ENCODE measurements around the gene NTN5. TPM values are rescaled to one million over a fixed set of nuclear protein-coding genes. Genes with fewer than 3 reads are reported as not detected.

The NTN5 gene
- total and polyA plus RNA-seq, 8 donors, result 0.12 to 1.8 (median 0.25) TPM; not detected in 1

GRCh38 chr19:48714759-48715675 lies 42.2 kb upstream of the NTN5 start:
- peak in 3 of 6 donors; percentile 44 to 63 (median 57) for DNase-seq
- peak overlapping the region in 3 of 4 donors; percentile 18 to 63 (median 34) for H3K4me3 ChIP-seq
- no peak for TF ChIP-seq CTCF (IDR thresholded peaks at IDR 0.05)
- ATAC-seq, result no peak
- H3K27me3 ChIP-seq, result no peaks in the 10 kb centered on the region
- H3K4me1 ChIP-seq, result no peaks in the 10 kb centered on the region
- intact Hi-C loops (cut with DNase I), result no loop called here
- FAIRE-seq, result no peak
- H3K27ac ChIP-seq, result peak overlapping the region; percentile 43 to 77 (median 55)
- H3K36me3 ChIP-seq, result no peaks in the 10 kb centered on the region
- 55 to 57% methylated on average over 26 of the region's 26 CpGs for WGBS, 2 donors
- no peaks in the 10 kb centered on the region for H3K9me3 ChIP-seq

GRCh38 chr19:48713864-48714755 lies 41.3 kb upstream of the NTN5 start:
- no peaks in the 10 kb centered on the region for H3K4me1 ChIP-seq
- peak; percentile 96 for FAIRE-seq
- intact Hi-C loops (cut with DNase I), result no loop called here

GRCh38 chr19:48713041-48713863 lies 40.4 kb upstream of the NTN5 start:
- WGBS, 2 donors, result 30 to 41% methylated on average over 24 to 25 of the region's 25 CpGs
- DNase-seq (peak in 2 of 6 donors; percentile 31 to 34), ATAC-seq (no peak), FAIRE-seq (no peak)
- H3K36me3 ChIP-seq, result no peaks in the 10 kb centered on the region
- peak overlapping the region; percentile 40 to 63 (median 46) for H3K4me3 ChIP-seq
- no peaks in the 10 kb centered on the region for H3K9me3 ChIP-seq
- H3K27me3 ChIP-seq, result no peaks in the 10 kb centered on the region
- H3K27ac ChIP-seq, result peak overlapping the region in 1 of 4 donors; percentile 63
- intact Hi-C loops (cut with DNase I), result no loop called here
- no peaks in the 10 kb centered on the region for H3K4me1 ChIP-seq
- no peak for TF ChIP-seq CTCF (IDR thresholded peaks at IDR 0.05)

More at GRCh38 chr19:48713864-48714755, 41.3 kb upstream of the NTN5 start:
- peak overlapping the region; percentile 40 to 63 (median 46) for H3K4me3 ChIP-seq
- no peaks in the 10 kb centered on the region for H3K27me3 ChIP-seq
- peak; percentile 89 to 94 (median 93) for ATAC-seq
- WGBS, 2 donors, result 0 to 1% methylated on average over 43 to 67 of the region's 67 CpGs
- DNase-seq, result peak; percentile 96 to 100 (median 99)
- no peaks in the 10 kb centered on the region for H3K36me3 ChIP-seq
- H3K27ac ChIP-seq, result peak overlapping the region; percentile 43 to 77 (median 55)
- no peak for TF ChIP-seq CTCF (IDR thresholded peaks at IDR 0.05)
- H3K9me3 ChIP-seq, result no peaks in the 10 kb centered on the region

GRCh38 chr19:48711106-48711662 lies 38.4 kb upstream of the NTN5 start:
- DNase-seq, result no peak
- no peak for TF ChIP-seq CTCF (IDR thresholded peaks at IDR 0.05)
- H3K4me1 ChIP-seq, result no peaks in the 10 kb centered on the region
- intact Hi-C loops (cut with DNase I), result no loop called here
- no peaks in the 10 kb centered on the region for H3K9me3 ChIP-seq
- 91 to 96% methylated on average over 4 of the region's 4 CpGs for WGBS, 2 donors
- no peaks in the 10 kb centered on the region for H3K27me3 ChIP-seq
- FAIRE-seq, result no peak
- H3K27ac ChIP-seq, result no peak overlapping the region
- H3K36me3 ChIP-seq, result no peaks in the 10 kb centered on the region
- no peak overlapping the region for H3K4me3 ChIP-seq
- ATAC-seq, result no peak
